Measurements from ENCODE around the gene FBXO34. TPM values are rescaled to one million over a fixed set of nuclear protein-coding genes. Genes with fewer than 3 reads are reported as not detected.
"Not testable (repeated sequence)": the region's sequence is repeated elsewhere in the genome, so short reads cannot be mapped to it uniquely, and the experiment has no call there.

The FBXO34 gene
- total RNA-seq, 2 experiments from 2014 or later, result 26.3 to 28.8 TPM

GRCh38 chr14:55341781-55342180 lies 70.6 kb downstream of the FBXO34 start:
- peaks cover 7% of the 10 kb centered on the region; the same call in 1 of the 2 replicates for H3K79me2 ChIP-seq (ENCODE audit: insufficient read depth, low read depth, low read length)
- no peak overlapping the region for H3K27ac ChIP-seq (ENCODE audit: low read depth, low read length, poor library complexity, severe bottlenecking)
- H4K20me1 ChIP-seq (ENCODE audit: insufficient read depth, low read length), result peaks cover 5% of the 10 kb centered on the region; the same call in 1 of the 2 replicates
- H3K4me2 ChIP-seq (ENCODE audit: low read length), result no peak overlapping the region
- TF ChIP-seq EZH2phosphoT487 (IDR thresholded peaks at IDR 0.05; ENCODE audit: borderline replicate concordance, low read depth, low read length), result no peak
- TF ChIP-seq CTCF (conservative IDR thresholded peaks at IDR 0.05; ENCODE audit: low read length), result no peak
- H3K9me2 ChIP-seq (ENCODE audit: insufficient read depth, low read length), result no peaks in the 10 kb centered on the region
- BruUV-seq (replicated peaks), result no TSS peak
- intact Hi-C loops (cut with micrococcal nuclease; ENCODE audit: unreplicated experiment), result no loop called here
- H3K9me3 ChIP-seq (ENCODE audit: low read length), result no peaks in the 10 kb centered on the region
- no peaks in the 10 kb centered on the region for H3K4me1 ChIP-seq (ENCODE audit: insufficient read depth, low read length, poor library complexity, severe bottlenecking)
- H3K4me3 ChIP-seq (ENCODE audit: low read depth, low read length, poor library complexity, severe bottlenecking), result no peak overlapping the region
- no peaks in the 10 kb centered on the region for H3K36me3 ChIP-seq (ENCODE audit: insufficient read depth, low read length)
- no peak overlapping the region for H2AFZ ChIP-seq (ENCODE audit: low read length)
- POLR2A ChIA-PET, result no interaction called here
- DNase-seq (ENCODE audit: low spot score), result no peak
- CTCF ChIA-PET (ENCODE audit: unreplicated experiment), result no interaction called here

GRCh38 chr14:55344582-55345163 lies 73.5 kb downstream of the FBXO34 start:
- DNase-seq (ENCODE audit: low spot score); BruUV-seq (replicated peaks); H3K36me3 ChIP-seq (ENCODE audit: insufficient read depth, low read length); H2AFZ ChIP-seq (ENCODE audit: low read length); H3K9me3 ChIP-seq (ENCODE audit: low read length); CTCF ChIA-PET (ENCODE audit: unreplicated experiment); H3K4me2 ChIP-seq (ENCODE audit: low read length); H3K9me2 ChIP-seq (ENCODE audit: insufficient read depth, low read length); H3K27ac ChIP-seq (ENCODE audit: low read depth, low read length, poor library complexity, severe bottlenecking); POLR2A ChIA-PET; H4K20me1 ChIP-seq (ENCODE audit: insufficient read depth, low read length); intact Hi-C loops (cut with micrococcal nuclease; ENCODE audit: unreplicated experiment); H3K4me3 ChIP-seq (ENCODE audit: low read depth, low read length, poor library complexity, severe bottlenecking); H3K79me2 ChIP-seq (ENCODE audit: insufficient read depth, low read depth, low read length): not testable (repeated sequence)
- H3K4me1 ChIP-seq (ENCODE audit: insufficient read depth, low read length, poor library complexity, severe bottlenecking), result peaks cover 14% of the 10 kb centered on the region

- no peak overlapping the region for H2AFZ ChIP-seq (ENCODE audit: low read length)
- H3K4me3 ChIP-seq (ENCODE audit: low read depth, low read length, poor library complexity, severe bottlenecking), result no peak overlapping the region
- no peak for TF ChIP-seq EZH2phosphoT487 (IDR thresholded peaks at IDR 0.05; ENCODE audit: borderline replicate concordance, low read depth, low read length)
- no peak for TF ChIP-seq CTCF (conservative IDR thresholded peaks at IDR 0.05; ENCODE audit: low read length)
- DNase-seq (ENCODE audit: low spot score), result no peak
- BruUV-seq (replicated peaks), result no TSS peak
- H3K4me1 ChIP-seq (ENCODE audit: insufficient read depth, low read length, poor library complexity, severe bottlenecking), result peaks cover 17% of the 10 kb centered on the region
- H3K9me3 ChIP-seq (ENCODE audit: low read length), result no peaks in the 10 kb centered on the region
- no peak overlapping the region for H3K4me2 ChIP-seq (ENCODE audit: low read length)
- H3K27ac ChIP-seq (ENCODE audit: low read depth, low read length, poor library complexity, severe bottlenecking), result no peak overlapping the region
- peaks cover 7% of the 10 kb centered on the region; the same call in 1 of the 2 replicates for H3K79me2 ChIP-seq (ENCODE audit: insufficient read depth, low read depth, low read length)
- no peaks in the 10 kb centered on the region for H3K9me2 ChIP-seq (ENCODE audit: insufficient read depth, low read length)
- peaks cover 5% of the 10 kb centered on the region; the same call in 1 of the 2 replicates for H4K20me1 ChIP-seq (ENCODE audit: insufficient read depth, low read length)
- POLR2A ChIA-PET, result interaction anchor here (0.7 to 1.4 kb wide), 3 partner anchors 30 to 64 kb away, joined by 3 to 4 read pairs (median 3); no protein-coding TSS in a partner anchor
- intact Hi-C loops (cut with micrococcal nuclease; ENCODE audit: unreplicated experiment), result no loop called here
- CTCF ChIA-PET (ENCODE audit: unreplicated experiment), result no interaction called here
- peaks cover 19% of the 10 kb centered on the region for H3K36me3 ChIP-seq (ENCODE audit: insufficient read depth, low read length)
Measured at GRCh38 chr14:55347040-55347439, 75.8 kb downstream of the FBXO34 start.
